Measurements from ENCODE around the gene SLC27A5.
"Not testable (repeated sequence)": the region's sequence is repeated elsewhere in the genome, so short reads cannot be mapped to it uniquely, and the experiment has no call there.

The SLC27A5 gene

GRCh38 chr19:58497634-58498170 is 14.1 kb downstream of the SLC27A5 start:
- DNase-seq (ENCODE audit: low read depth), result no peak

- DNase-seq (ENCODE audit: low read depth), result no peak
Measured at GRCh38 chr19:58492265-58492664, 19.5 kb downstream of the SLC27A5 start.

- no peak for DNase-seq (ENCODE audit: low read depth)
Measured at GRCh38 chr19:58491393-58491792, 20.4 kb downstream of the SLC27A5 start.

GRCh38 chr19:58484349-58484748 is 27.4 kb downstream of the SLC27A5 start:
- not testable (repeated sequence) for DNase-seq (ENCODE audit: low read depth)

- no peak for DNase-seq (ENCODE audit: low read depth)
Measured at GRCh38 chr19:58483776-58484175, 28.0 kb downstream of the SLC27A5 start.

GRCh38 chr19:58482372-58482771 is 29.4 kb downstream of the SLC27A5 start:
- no peak for DNase-seq (ENCODE audit: low read depth)

GRCh38 chr19:58480831-58481230 is 31.0 kb downstream of the SLC27A5 start:
- no peak for DNase-seq (ENCODE audit: low read depth)

GRCh38 chr19:58480481-58480830 is 31.3 kb downstream of the SLC27A5 start:
- no peak for DNase-seq (ENCODE audit: low read depth)

GRCh38 chr19:58479736-58480480 is 31.9 kb downstream of the SLC27A5 start:
- no peak for DNase-seq (ENCODE audit: low read depth)

- no peak for DNase-seq (ENCODE audit: low read depth)
Measured at GRCh38 chr19:58479303-58479702, 32.5 kb downstream of the SLC27A5 start.

GRCh38 chr19:58477871-58478270 is 33.9 kb downstream of the SLC27A5 start:
- no peak for DNase-seq (ENCODE audit: low read depth)

- no peak for DNase-seq (ENCODE audit: low read depth)
Measured at GRCh38 chr19:58477130-58477529, 34.7 kb downstream of the SLC27A5 start.

GRCh38 chr19:58476498-58477015 is 35.2 kb downstream of the SLC27A5 start:
- no peak for DNase-seq (ENCODE audit: low read depth)

- DNase-seq (ENCODE audit: low read depth), result peak; percentile 95
Measured at GRCh38 chr19:58475714-58476497, 35.9 kb downstream of the SLC27A5 start, which contains the start of gene ZNF446. TSS of gene ZNF446 (plus strand) at chr19:58476352. CDS start at chr19:58477219, 867 bp downstream.

GRCh38 chr19:58474997-58475713 is 36.6 kb downstream of the SLC27A5 start:
- DNase-seq (ENCODE audit: low read depth), result no peak

- DNase-seq (ENCODE audit: low read depth), result no peak
Measured at GRCh38 chr19:58474291-58474996, 37.3 kb downstream of the SLC27A5 start.

GRCh38 chr19:58473775-58474174 is 38.0 kb downstream of the SLC27A5 start:
- DNase-seq (ENCODE audit: low read depth), result no peak

- no peak for DNase-seq (ENCODE audit: low read depth)
Measured at GRCh38 chr19:58471736-58472135, 40.1 kb downstream of the SLC27A5 start.

- not testable (repeated sequence) for DNase-seq (ENCODE audit: low read depth)
Measured at GRCh38 chr19:58470837-58471543, 40.8 kb downstream of the SLC27A5 start.

GRCh38 chr19:58469241-58470013 is 42.4 kb downstream of the SLC27A5 start:
- no peak for DNase-seq (ENCODE audit: low read depth)
